Upper lobe of left lung (tissue), 4 donors: ENCODE data around the gene TCEA2.

ENCODE experiments used
- CTCF ChIP-seq, 6 experiments: fragments of 450-650 bp in 4 of 6; fragments of 200-600 bp in 2 of 6; sonication (generic) in 2 of 6; IDR thresholded peaks; one replicate each; pipeline ENCODE4 v1.5.1; 2016 to 2019; ENCODE audit warnings: antibody characterized with exemption in 6 of 6
- POLR2A ChIP-seq, 4 donors: fragments of 450-650 bp; IDR thresholded peaks; one replicate each; pipeline ENCODE4 v1.5.1; 2016 to 2017; ENCODE audit warnings: antibody characterized with exemption in 4 of 4, mild to moderate bottlenecking in 2 of 4

GRCh38 chr20:64116541-64117431, 53.8 kb downstream of the TCEA2 start:
- TF ChIP-seq POLR2A (IDR thresholded peaks at IDR 0.05) (no peak), CTCF (IDR thresholded peaks at IDR 0.05) (no peak)
